ENCODE data around the gene C2orf49.

DNA sequence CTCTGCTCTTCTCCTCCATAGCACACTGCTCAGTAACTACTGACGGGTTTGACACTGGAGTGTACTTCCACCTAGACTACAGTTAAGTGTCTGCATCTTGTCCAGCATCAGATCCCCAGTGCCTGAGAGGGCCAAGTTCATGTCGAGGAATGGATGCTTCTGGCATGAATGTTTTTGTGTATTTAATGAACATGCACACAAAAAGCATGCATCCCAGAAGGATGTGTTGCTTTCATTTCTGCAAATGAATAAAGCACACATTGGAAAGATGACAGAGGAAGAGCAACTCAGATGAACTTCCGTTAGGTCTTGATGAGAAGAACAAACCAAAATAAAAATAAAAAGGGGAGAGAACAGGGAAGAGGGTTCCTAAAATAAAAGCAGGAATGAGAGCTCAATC, 27.9 kb downstream of the C2orf49 start:
- TF ChIP-seq PPARA (CRISPR knock-in tag; IDR thresholded peaks at IDR 0.05; ENCODE audit: borderline replicate concordance) (no peak), GLIS3 (CRISPR knock-in tag; IDR thresholded peaks at IDR 0.05) (no peak), ZFP3 (CRISPR knock-in tag; IDR thresholded peaks at IDR 0.05) (no peak), ZNF70 (CRISPR knock-in tag; IDR thresholded peaks at IDR 0.05) (no peak), TOX (CRISPR knock-in tag; IDR thresholded peaks at IDR 0.05; ENCODE audit: borderline replicate concordance) (no peak), CSDC2 (CRISPR knock-in tag; IDR thresholded peaks at IDR 0.05) (no peak), ZNF565 (CRISPR knock-in tag; conservative IDR thresholded peaks at IDR 0.05; ENCODE audit: low read depth) (no peak), PATZ1 (CRISPR knock-in tag; IDR thresholded peaks at IDR 0.05; ENCODE audit: borderline replicate concordance) (no peak)
- TF ChIP-seq, protein P1, sequence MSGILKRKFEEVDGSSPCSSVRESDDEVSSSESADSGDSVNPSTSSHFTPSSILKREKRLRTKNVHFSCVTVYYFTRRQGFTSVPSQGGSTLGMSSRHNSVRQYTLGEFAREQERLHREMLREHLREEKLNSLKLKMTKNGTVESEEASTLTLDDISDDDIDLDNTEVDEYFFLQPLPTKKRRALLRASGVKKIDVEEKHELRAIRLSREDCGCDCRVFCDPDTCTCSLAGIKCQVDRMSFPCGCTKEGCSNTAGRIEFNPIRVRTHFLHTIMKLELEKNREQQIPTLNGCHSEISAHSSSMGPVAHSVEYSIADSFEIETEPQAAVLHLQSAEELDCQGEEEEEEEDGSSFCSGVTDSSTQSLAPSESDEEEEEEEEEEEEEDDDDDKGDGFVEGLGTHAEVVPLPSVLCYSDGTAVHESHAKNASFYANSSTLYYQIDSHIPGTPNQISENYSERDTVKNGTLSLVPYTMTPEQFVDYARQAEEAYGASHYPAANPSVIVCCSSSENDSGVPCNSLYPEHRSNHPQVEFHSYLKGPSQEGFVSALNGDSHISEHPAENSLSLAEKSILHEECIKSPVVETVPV (CRISPR knock-in tag; IDR thresholded peaks at IDR 0.05), result no peak

All from SK-N-SH treated with all-trans-retinoic acid at 6 μM for 48 hours (cell line).